HG02571 (cell line): ENCODE data around the gene HJURP.

ENCODE experiments used
- ATAC-seq: cut with Tn5 transposase; IDR thresholded peaks from one replicate; pipeline ENCODE4 v1.9.1; 2021; ENCODE audit warnings: mild to moderate bottlenecking, moderate library complexity; ENCODE audit not compliant: unreplicated experiment

HJURP gene

DNA sequence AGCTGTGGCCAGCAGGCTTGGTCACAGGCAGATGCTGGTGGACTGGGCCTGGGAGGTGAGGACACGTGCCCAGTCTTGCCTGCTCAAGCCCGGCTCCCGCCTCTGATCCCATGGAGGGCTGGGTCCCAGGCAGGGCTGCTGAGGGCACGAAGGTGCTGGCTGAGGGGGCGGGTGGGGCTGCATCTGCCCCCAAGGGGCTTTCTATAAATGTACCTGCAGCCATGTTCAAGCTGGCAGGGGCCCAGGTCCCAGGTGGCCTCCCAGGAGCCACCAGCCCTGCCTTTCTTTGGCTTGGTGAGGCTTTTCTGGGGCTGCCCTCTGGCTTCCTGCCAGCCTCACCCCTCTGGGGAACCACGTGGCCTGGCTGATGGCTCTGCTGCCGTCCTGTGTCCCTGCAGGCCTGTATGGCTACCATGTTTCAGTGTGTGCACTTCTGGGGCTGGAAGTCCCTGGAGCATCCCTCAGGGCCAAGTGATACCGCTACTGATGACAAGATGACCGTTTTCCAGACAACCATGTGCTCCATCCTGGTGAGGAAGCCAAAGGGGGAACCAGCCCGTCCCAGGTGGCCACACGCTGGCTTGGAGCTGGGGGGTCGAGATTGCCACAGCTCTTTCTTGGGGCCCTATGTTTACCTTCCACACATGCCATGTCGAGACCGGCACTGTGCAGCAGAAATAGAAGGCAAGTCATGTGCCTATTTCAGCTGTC lies 23.2 kb downstream of the HJURP start:
- ATAC-seq: no peak

DNA sequence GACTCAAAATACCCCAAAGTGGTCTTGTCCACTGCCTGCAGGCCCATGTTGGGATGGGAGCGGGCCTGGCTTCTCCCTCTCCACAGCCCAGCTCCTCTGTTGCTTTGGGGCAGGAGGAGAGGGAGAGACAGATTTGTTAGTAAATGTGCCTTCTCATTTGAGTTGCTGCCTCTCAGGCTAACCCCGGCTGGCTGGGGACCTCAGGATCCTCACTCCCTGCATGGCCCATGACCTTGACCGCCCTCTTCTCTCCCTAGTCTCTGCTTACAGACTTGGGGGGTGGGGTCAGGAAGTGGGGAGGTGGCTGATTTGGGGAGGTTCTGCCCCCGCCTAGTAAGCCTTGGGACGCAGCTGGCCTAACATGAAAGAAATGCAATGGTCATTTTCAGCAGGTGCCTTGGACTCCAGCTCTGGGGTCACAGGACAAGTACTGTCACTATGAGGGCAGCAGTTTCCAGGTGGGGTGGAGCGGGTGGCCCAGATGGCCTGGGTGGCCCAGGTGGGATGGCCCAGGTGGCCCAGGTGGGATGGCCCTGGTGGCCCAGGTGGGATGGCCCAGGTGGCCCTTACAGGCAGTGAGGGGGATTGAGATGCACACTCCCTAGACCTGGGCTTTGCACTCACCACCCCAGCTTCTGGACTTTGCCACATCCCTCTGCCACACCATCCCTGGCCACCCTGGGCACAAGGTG lies 24.1 kb downstream of the HJURP start:
- no peak for ATAC-seq

DNA sequence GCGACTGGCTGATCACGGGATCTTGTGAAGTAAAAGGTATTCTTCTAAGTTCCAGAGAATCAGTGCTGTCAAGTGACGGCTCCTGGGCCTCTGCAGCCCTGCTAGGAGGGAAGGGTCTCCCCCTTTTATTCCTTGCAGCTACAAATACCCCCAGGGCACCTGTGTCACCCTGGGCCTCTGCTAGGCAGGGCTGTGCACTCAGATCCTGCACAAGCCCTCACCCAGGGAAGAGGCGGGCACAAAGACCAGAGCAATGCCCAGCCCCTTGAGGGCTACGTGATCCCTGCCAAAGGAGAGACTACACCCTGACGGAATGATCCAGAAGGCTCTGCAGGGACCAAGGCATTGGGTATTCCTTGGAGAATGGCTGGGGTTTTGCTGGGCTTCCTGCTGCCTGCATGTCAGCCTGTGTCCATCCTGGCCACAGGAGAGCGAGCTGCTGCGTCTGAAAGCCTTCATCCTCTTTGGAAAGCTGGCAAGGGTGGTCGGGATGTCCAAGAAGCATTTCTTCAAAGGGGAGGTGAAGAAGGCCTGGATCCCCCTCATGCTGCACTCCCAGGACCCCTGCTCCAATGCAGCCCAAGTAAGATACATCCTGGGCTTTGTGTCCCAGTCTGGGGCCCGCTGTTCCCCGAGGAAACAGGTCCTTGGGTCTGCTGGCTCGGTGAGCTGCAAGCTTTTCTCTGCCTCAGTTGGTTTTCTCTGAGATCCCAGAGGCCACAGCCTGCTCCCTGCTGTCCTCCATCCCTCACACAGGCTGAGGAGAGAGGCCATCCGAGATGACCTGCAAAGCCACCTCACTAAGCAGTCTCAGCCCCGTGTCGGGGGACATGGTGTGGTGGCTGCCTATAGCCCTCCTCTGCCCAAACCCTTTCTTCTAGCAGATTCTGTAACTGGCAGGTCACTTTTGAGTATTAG lies 24.9 kb downstream of the HJURP start:
- ATAC-seq: no peak

DNA sequence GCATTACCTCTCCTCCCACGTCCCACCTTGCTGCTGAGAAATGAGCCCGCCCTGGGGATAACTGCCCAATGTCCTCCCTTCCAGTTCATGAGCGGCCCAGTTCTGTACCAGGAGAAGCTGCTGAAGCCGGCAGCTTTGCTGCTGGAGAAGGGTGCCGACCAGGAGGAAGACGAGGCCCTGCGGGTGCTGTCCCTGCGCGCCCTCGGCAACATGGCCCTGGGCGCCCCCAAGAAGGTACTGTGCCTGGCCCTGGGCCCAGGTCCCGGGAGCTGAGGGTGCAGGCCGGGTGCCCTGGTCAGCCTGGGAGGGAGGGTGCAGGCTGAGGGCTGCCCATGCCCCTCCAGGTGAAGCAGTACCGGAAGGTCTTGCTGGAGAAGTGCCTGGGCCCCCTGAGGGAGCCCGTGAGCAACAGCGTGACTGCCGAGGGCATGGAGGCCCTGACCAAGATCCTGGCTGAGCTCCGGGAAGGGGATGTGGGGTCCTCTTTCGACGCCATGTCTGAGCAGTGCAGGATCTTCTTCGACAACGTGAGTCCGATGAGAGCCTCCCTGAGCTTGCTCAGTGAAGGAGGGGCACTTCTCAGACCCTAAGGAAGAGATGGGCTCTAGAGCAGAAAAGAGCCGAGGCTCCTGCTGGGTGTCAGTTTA lies 25.7 kb downstream of the HJURP start:
- no peak for ATAC-seq

- no peak for ATAC-seq
Observed at GRCh38 chr2:233824373-233824772, 30.0 kb downstream of the HJURP start.

DNA sequence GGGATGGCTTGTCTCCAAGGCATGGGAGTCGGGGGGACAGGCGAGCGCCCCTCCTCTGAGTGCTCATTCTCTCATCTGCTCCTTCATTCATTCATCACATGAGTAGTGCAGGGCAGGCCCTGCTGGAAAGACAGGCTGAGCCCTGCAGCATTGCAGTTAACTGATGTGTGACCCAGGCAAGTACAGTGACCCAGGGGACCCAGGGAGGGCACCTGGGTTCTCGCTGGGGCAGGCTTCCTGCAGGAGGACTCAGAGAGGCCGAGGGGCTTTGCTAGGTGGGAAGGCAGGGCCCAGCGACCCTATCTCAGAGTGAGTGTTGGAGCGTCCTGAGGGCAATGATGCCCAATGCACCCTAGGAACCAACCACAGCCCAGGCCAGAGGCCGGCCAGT lies 30.6 kb downstream of the HJURP start:
- ATAC-seq: no peak

DNA sequence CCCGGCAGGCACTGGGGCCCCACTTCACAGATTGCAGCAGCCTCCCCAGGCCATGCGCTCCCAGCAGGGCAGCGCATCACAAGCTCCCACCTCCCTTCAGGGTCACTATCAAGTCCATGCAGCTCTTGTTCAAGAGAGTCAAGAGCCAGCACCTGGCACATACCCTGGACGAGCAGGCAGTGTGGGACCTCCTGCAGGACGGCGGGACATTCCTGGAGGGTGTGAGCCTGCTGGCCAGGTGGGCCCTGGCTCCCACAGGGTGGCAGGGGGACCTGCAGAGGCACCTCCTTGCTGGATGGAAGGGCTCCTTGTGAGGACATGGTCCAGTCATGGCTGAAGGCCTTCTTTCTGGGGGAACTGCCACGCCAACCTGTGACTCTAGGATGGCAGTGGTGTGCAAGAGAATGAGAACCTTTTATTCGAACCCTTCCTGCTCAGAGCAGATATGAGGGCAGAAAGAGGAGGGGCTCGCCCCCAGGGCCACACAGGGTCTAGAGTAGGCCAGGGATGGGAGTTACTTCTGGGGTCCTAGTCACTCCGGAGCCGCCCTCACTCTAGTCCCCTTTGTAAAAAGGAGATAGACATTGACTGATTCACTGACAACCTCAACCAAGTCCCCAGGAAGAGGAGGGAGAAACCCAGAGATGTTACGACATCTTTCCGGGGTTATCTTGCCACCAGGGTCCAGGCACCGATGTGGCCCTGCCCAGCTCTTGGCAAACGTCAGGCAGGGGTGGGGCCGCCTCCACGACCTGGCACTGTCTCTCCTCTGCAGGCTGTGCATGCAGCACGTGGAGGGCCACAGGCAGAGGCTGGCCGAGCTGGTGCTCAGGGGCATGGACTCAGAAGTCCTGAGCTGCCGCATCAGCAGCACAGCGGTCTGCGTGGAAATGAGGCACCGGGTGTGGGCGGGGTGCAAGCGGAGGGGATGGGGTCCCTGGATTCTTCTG lies 31.3 kb downstream of the HJURP start:
- ATAC-seq: no peak

DNA sequence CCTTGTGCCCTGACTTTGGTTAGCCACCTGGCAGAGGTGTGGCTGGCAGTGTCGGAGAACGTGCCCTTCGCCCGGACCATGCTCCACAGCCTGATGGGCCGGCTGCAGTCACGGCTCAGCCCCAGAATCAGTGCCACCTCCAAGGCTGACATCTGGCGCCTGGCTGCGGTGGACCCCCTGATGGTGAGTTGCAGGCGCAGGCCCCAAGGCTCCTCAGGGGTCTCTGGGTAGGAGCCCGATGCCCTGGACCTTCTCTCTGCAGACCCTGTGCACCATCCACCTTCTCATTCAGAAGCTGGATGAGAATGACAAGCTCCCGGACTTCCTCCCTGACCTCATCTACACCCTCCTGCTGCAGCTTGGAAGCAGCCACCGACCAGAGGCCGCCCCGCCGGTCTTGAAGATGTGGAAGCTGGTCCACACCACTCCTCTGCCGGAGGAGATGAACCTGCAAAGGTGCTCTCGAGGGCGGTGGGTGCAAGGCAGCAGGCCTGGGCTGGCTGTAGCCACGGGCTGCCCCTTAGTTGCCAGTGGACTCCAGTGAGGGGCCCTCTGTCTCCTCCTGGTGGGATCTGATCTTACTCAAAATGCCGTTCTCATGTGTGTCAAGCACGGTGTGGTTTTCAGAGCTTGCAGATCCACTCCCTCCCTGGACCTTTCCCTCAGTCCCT lies 32.1 kb downstream of the HJURP start:
- ATAC-seq: no peak

- ATAC-seq: no peak
Observed at GRCh38 chr2:233821709-233822100, 32.6 kb downstream of the HJURP start.

DNA sequence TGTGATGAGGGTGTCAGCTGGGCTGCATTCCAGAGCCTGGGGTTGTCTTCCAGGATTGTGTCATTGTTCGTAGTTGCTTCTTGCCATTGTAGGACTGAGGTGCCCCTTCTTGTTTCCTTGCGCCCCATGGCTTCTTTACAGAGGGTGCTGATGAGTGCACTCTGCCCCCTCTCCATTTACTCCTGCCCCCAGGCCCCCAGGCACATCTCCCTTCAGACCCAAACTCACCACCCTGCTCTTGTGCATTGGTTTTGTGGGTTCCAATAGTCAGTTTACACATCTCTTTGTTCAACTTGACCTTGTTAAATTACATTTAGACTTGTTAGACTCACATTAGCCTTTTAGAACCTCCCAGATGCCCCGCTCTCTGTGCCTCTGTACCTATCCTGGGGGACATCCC lies 33.1 kb downstream of the HJURP start:
- ATAC-seq: no peak

GRCh38 chr2:233820774-233821105 lies 33.6 kb downstream of the HJURP start:
- ATAC-seq: no peak

DNA sequence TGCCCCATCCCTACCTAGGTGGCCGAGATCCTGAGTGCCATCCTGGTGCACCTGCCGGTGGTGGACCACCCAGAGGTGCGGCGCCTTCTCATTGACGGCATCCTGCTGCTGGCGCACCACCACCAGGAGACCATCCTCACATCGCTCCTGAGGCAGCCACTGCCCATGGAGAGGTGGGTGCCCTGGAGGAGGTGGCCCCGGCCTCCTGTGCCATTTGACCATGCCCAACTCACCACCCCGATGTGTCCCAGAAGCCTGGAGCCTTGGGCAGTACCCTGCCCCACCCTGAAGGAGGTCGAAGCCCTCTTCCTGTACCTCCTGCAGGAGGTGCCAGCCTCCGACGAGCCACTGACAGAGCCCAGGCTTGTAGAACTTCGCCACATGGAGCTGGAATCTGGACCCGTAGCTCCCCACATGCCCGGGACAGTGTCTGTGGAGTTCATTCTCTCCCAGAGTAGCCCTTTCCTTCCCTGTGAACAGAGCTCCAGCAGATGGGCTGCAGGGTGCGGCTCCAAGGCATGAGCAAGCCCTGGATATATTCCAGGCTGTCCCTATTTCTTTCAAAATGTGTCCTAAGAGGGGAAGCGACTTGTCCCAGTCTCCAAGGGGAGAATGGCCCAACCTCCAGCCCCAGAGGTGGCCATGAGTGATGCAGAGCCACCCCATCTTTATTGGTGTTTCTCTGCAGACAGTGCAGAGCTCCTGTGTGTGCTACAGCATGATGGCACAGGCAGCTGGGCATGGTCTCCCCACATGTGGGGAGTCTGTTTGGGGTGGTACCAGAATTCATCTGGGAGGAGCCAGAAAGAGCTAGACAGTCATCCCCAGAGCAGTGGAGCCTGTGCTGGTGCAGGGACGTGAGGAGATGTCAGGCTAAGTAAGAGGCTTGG lies 34.2 kb downstream of the HJURP start:
- no peak for ATAC-seq

DNA sequence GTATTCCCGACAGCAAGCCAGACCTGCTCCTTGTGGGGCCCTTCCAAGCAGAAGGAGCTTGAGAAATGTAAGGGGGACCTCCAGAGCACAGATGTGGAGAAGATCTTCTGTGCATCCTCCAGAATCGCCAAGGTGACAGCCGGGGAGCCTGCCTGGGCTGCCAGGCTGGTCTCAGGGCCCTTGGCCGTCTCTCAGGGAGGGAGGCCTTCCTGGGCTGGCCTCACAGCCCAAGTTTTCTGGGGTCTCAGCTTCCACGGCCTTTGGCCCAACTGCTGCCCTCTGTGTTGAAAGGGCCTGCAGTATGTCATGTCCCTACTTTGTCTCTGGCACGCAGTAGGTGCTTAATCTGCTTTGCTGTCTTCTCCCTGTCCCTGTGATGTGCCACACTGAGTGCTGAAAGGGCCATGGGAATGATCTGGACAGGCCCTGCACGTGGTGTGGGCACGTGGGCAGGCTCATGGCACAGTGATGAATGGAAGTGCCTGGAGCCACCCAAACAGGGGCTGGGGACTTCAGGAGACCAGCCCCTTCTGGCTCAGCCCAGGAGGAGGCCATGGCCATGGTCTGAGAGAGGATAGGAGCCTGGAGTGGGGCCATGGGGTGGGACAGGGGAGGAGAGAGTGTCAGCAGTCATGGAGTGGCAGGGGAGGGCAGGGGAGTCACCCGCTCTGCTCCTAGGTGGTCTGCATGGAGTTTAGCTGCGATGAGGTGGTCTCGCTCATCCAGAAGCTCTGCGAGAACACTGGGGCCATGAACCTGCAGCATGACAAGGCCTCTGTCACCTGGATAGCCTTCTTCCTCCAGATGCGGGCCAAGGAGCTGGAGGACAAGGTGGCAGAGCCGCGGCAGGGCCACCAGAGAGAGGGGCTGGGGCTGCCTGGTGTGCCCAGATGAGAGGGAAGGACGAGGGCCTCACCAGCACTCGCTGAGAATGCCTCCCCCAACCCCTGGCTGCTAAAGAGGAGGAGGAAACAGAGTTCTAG lies 35.4 kb downstream of the HJURP start:
- no peak for ATAC-seq

GRCh38 chr2:233817995-233818638 lies 36.2 kb downstream of the HJURP start:
- no peak for ATAC-seq

GRCh38 chr2:233817361-233817911 lies 36.9 kb downstream of the HJURP start:
- ATAC-seq: no peak

DNA sequence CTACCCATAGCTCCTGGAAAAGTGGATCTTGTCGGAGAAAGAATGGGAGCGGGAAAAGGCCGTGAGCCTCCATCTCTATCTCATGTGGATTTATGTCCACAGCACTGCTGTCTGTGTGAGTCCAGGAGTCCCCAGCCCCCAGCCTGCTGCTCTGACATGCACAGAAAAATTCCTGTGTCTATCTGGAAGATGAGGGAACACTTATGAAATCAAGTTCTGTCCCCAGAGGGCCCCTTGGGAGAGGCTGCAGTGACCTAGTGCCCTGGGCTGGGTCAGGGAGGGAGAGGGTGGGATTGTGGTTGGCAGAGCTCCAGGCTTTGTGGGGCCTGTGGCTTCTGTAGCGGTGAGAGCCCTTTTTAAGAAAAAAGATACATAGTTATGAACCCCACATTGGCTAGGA lies 37.6 kb downstream of the HJURP start:
- no peak for ATAC-seq

GRCh38 chr2:233816334-233816733 lies 38.0 kb downstream of the HJURP start:
- ATAC-seq: no peak
